ENCODE results near the gene SMG1.

SMG1 gene

GRCh38 chr16:18842565-18842964 is 83.6 kb downstream of the SMG1 start:
- DNase-seq = no peak

- no peak for DNase-seq
Measured at GRCh38 chr16:18841833-18842525, 84.2 kb downstream of the SMG1 start.

GRCh38 chr16:18839555-18839954 is 86.7 kb downstream of the SMG1 start:
- DNase-seq = no peak

GRCh38 chr16:18836702-18837101 is 89.5 kb downstream of the SMG1 start:
- DNase-seq = no peak

GRCh38 chr16:18834864-18835263 is 91.3 kb downstream of the SMG1 start:
- DNase-seq = no peak

- DNase-seq = no peak
Measured at GRCh38 chr16:18833707-18834505, 92.3 kb downstream of the SMG1 start.

- no peak for DNase-seq
Measured at GRCh38 chr16:18832613-18833012, 93.6 kb downstream of the SMG1 start.

GRCh38 chr16:18832006-18832405 is 94.2 kb downstream of the SMG1 start:
- no peak for DNase-seq

GRCh38 chr16:18829251-18829650 is 97.0 kb downstream of the SMG1 start:
- no peak for DNase-seq

GRCh38 chr16:18827890-18828289 is 98.3 kb downstream of the SMG1 start:
- no peak for DNase-seq

- DNase-seq = peak in 1 of 2 donors; percentile 77
Measured at GRCh38 chr16:18816286-18816685, 109.9 kb downstream of the SMG1 start.

GRCh38 chr16:18811925-18812324 is 114.3 kb downstream of the SMG1 start:
- no peak for DNase-seq

- no peak for DNase-seq
Measured at GRCh38 chr16:18809165-18809564, 117.0 kb downstream of the SMG1 start.

- DNase-seq = no peak
Measured at GRCh38 chr16:18805257-18805773, 120.9 kb downstream of the SMG1 start.

GRCh38 chr16:18804540-18804939 is 121.7 kb downstream of the SMG1 start:
- no peak for DNase-seq

- DNase-seq = no peak
Measured at GRCh38 chr16:18803569-18804462, 122.4 kb downstream of the SMG1 start.

GRCh38 chr16:18802767-18803343 is 123.4 kb downstream of the SMG1 start:
- no peak for DNase-seq

GRCh38 chr16:18801145-18801972 is 124.8 kb downstream of the SMG1 start, which contains the start of gene ARL6IP1:
Gene ARL6IP1 (minus strand): TSS chr16:18801549. CDS start chr16:18801466, 83 bp downstream.
- peak; percentile 99 for DNase-seq

- no peak for DNase-seq
Measured at GRCh38 chr16:18800775-18801144, 125.4 kb downstream of the SMG1 start.

- no peak for DNase-seq
Measured at GRCh38 chr16:18800293-18800692, 125.9 kb downstream of the SMG1 start.

GRCh38 chr16:18799500-18799899 is 126.7 kb downstream of the SMG1 start:
- no peak for DNase-seq

- no peak for DNase-seq
Measured at GRCh38 chr16:18797746-18798145, 128.5 kb downstream of the SMG1 start.
